ENCODE results near the gene CBX2.

DNA sequence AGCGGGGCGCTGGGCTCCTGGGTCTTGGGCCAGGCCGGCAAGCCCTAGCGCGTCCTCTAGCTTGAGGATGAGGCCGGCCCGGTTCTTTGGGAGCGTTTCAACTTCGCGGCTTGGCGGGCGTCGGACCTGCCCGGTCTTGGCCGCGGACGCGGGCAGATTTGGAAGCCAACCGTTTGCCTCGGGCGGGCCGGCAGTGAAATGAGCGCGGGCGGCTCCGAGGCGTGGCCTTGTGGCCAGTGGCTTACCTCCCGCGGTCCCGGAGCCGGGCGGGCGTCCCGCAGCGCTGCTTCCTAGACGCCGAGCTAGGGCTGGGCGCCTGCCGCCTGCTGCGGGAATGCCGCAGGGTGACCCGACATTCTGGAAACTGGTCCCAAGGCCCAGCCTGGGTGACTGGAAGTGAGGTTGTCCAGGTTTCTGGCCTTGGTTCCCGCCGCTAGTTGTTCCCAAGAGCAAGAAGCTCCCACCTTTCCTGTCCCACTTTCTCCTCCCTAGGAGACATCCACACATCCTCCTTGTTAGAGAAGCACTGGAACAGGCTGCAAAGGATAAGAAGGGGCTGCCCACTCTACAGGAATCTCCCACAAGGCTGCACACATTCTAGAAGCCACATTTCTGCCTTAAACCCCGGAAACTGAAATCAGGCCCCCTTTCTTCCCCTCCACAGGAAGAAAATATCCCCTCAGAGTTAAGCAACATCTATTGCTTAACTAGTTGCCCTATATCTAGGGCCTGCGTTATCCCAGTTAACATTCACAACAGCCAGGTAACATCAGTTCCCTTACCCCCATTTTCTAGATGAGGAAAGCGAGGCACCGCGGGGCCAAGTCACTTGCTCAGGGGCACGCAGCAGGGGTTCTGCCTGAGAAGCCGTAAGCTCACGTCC, 23.4 kb downstream of the CBX2 start:
- TF ChIP-seq, protein P1, sequence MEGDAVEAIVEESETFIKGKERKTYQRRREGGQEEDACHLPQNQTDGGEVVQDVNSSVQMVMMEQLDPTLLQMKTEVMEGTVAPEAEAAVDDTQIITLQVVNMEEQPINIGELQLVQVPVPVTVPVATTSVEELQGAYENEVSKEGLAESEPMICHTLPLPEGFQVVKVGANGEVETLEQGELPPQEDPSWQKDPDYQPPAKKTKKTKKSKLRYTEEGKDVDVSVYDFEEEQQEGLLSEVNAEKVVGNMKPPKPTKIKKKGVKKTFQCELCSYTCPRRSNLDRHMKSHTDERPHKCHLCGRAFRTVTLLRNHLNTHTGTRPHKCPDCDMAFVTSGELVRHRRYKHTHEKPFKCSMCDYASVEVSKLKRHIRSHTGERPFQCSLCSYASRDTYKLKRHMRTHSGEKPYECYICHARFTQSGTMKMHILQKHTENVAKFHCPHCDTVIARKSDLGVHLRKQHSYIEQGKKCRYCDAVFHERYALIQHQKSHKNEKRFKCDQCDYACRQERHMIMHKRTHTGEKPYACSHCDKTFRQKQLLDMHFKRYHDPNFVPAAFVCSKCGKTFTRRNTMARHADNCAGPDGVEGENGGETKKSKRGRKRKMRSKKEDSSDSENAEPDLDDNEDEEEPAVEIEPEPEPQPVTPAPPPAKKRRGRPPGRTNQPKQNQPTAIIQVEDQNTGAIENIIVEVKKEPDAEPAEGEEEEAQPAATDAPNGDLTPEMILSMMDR (IDR thresholded peaks at IDR 0.05; ENCODE audit: low read depth, low read length, poor library complexity, severe bottlenecking) = no peak
- TF ChIP-seq EZH2phosphoT487 (IDR thresholded peaks at IDR 0.05; ENCODE audit: borderline replicate concordance, low read length) = no peak

Measured in DOHH2 (cell line).